Measurements from ENCODE around the gene MEF2B. TPM values are rescaled to one million over a fixed set of nuclear protein-coding genes. Genes with fewer than 3 reads are reported as not detected.

The MEF2B gene
- total RNA-seq, 1 donor from 2014 or later = 0.49 TPM

DNA sequence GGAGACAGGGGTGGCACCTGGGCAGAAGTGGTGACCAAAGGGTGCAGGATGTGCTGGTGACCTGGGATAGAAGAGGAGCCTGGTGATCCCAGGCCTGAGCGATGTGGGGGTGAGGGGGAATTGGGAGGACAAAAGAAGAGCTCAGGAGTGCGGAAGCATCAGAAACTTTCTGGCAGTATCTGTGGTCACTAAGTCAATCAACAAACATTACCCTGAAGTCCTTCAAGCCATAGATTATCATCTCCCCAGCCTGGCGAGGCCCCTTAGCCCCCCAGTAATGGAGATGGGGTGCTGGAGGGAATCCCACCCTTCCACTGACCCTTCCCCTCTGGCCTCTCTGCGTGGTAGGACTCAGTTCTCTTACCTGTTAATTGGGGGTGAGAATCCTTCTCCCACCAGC, 10.5 kb downstream of the MEF2B start:
- Histone ChIP-seq H3K4me3 (no peak overlapping the region), H3K9me3 (replicated peaks) (peaks cover 7% of the 10 kb centered on the region), H3K4me1 (no peaks in the 10 kb centered on the region), H3K36me3 (peaks cover 9% of the 10 kb centered on the region), H3K27ac (replicated peaks) (no peak overlapping the region), H3K27me3 (ENCODE audit: low read depth) (peaks cover 10% of the 10 kb centered on the region)
- intact Hi-C loops (cut with micrococcal nuclease) = no loop called here
- no peak for DNase-seq
- TF ChIP-seq, protein P1, sequence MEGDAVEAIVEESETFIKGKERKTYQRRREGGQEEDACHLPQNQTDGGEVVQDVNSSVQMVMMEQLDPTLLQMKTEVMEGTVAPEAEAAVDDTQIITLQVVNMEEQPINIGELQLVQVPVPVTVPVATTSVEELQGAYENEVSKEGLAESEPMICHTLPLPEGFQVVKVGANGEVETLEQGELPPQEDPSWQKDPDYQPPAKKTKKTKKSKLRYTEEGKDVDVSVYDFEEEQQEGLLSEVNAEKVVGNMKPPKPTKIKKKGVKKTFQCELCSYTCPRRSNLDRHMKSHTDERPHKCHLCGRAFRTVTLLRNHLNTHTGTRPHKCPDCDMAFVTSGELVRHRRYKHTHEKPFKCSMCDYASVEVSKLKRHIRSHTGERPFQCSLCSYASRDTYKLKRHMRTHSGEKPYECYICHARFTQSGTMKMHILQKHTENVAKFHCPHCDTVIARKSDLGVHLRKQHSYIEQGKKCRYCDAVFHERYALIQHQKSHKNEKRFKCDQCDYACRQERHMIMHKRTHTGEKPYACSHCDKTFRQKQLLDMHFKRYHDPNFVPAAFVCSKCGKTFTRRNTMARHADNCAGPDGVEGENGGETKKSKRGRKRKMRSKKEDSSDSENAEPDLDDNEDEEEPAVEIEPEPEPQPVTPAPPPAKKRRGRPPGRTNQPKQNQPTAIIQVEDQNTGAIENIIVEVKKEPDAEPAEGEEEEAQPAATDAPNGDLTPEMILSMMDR (IDR thresholded peaks at IDR 0.05; ENCODE audit: borderline replicate concordance) = no peak

DNA sequence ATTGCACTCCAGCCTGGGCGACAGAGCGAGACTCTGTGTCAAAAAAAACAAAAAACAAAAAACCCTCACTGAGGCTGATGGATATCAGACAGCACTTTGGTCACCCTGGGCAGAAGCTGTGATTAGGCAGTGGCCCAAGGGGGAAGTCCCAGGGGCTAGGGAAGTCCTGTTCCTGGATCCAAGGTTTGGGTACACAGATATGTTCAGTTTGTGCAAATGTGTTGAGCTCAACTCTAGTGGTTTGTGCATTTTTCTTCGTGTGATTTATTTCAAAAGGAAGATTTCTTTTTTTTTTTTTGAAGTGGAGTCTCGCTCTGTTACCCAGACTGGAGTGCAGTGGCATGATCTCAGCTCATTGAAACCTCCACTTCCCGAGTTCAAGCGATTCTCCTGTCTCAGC, 12.3 kb downstream of the MEF2B start:
- H3K4me1 ChIP-seq = no peaks in the 10 kb centered on the region
- no peak overlapping the region for H3K4me3 ChIP-seq
- peaks cover 9% of the 10 kb centered on the region for H3K36me3 ChIP-seq
- TF ChIP-seq, protein P1 (IDR thresholded peaks at IDR 0.05; ENCODE audit: borderline replicate concordance) = no peak
- intact Hi-C loops (cut with micrococcal nuclease) = no loop called here
- H3K27me3 ChIP-seq (ENCODE audit: low read depth) = peaks cover 10% of the 10 kb centered on the region
- H3K9me3 ChIP-seq (replicated peaks) = peaks cover 7% of the 10 kb centered on the region
- no peak overlapping the region for H3K27ac ChIP-seq (replicated peaks)
- DNase-seq = no peak

DNA sequence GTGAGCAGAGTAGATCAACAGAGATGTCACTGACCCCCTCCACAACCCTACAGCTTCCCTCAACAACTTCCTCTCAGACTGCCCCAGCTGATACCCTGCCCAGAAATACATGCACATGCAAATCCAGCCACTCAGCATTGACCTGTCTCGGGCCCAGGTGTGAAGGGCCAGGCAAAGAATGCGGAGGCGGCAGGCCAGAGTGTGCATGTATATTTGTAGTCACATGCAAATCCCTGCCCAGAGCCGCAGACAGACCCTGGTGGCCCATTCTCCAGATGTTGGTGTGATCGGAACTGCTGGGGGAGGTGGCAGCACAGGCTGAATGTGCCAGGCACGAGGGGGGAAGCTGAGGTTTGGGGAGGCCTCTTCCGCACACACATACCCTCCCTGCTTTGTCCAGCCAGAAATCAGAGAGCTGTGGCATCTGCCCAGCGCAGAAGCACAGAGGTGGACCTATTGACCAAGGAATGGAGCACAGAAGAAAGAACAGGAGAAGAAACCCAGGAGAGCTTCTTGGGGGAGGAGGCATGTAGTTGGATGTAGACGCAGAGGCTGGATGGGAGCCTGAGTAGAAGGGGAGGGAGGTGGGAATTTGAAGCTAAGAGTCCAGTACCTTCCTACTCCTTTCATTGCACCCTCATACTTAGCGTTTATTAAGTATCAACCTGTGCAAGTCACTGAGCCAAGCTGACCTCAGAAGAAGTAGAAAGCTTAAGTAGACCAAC, 14.4 kb downstream of the MEF2B start:
- H3K4me3 ChIP-seq = no peak overlapping the region

DNA sequence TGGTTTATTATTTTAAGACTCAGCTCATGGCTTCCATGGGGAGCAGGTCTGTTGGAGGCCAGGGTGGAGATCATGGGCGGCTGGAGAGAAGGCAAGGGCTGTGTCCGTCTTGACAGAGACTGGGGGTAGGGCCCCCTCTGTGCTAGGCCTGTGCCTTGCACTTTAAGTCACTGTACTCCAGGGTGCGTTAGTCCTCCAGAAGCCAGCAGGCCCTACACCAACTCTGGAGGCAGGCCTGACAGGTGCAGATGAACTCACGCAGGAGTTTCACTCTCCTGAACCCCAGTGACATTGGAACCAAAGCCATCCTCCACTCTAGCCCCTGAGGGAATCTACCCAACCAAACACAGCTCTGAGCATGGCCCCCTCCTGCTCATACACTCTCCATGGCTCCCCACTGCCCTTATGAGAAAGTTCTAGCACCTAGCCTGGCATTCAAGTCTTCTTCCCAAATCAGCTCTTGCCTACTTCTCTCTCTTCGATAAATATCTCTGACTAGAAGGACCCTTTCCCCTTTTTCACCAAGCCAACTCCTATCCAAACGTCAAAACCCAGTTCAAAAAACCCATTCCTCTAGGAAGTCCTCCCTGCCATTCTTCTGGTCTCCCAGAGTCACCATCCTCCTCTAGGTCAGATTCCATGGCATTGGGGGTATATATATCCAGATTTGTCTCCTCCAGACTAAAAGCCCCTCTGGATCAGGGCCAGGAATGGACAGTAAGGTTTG, 15.1 kb downstream of the MEF2B start:
- no peak for DNase-seq
- TF ChIP-seq, protein P1 (IDR thresholded peaks at IDR 0.05; ENCODE audit: borderline replicate concordance) = no peak
- intact Hi-C loops (cut with micrococcal nuclease) = no loop called here
- Histone ChIP-seq H3K4me1 (no peaks in the 10 kb centered on the region), H3K9me3 (replicated peaks) (peaks cover 7% of the 10 kb centered on the region), H3K4me3 (no peak overlapping the region), H3K27ac (replicated peaks) (no peak overlapping the region), H3K27me3 (ENCODE audit: low read depth) (peaks cover 7% of the 10 kb centered on the region), H3K36me3 (peaks cover 9% of the 10 kb centered on the region)

More for the DNA sequence above, 14.4 kb downstream of the MEF2B start:
- intact Hi-C loops (cut with micrococcal nuclease) = no loop called here
- DNase-seq = no peak
- Histone ChIP-seq H3K36me3 (peaks cover 9% of the 10 kb centered on the region), H3K27ac (replicated peaks) (no peak overlapping the region), H3K27me3 (ENCODE audit: low read depth) (peaks cover 10% of the 10 kb centered on the region), H3K9me3 (replicated peaks) (peaks cover 7% of the 10 kb centered on the region), H3K4me1 (no peaks in the 10 kb centered on the region)
- TF ChIP-seq, protein P1 (IDR thresholded peaks at IDR 0.05; ENCODE audit: borderline replicate concordance) = no peak

DNA sequence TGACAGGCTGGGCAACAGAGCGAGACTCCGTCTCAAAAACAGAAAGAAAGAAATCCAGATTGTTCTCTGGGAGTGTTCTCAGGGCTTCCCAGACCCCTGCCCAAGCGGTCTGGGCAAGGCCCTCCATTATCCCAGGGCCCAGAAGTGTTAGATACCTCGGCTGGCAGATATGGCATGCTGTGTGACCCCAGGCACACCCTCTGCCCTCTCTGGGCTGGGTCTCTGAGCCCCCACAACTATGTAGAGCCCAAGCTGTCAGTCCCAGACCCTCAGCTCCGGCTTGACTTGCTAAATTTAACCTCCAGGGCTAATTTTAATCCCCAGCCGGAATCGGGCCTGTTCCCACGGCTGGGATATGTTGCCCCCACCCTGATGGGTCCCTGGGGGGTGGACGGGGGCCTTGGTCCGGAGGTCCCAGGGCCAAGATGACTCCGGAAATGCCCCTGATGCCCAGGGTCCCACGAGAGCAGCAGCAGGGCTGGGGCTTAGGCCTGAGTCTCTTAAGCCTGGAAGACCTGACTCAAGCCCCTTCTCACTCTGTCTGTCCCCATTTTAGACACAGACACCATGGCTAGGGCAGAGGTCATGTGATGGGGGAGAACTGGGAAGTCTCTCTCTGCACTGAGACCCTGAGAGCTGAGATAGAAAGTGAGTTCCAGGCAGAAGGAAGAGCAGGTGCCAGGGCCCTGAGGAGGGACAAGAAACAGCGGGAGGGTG, 17.2 kb downstream of the MEF2B start:
- intact Hi-C loops (cut with micrococcal nuclease) = no loop called here
- no peak for DNase-seq
- Histone ChIP-seq H3K4me1 (no peaks in the 10 kb centered on the region), H3K36me3 (peaks cover 24% of the 10 kb centered on the region), H3K4me3 (no peak overlapping the region), H3K27me3 (ENCODE audit: low read depth) (no peaks in the 10 kb centered on the region), H3K9me3 (replicated peaks) (peaks cover 7% of the 10 kb centered on the region), H3K27ac (replicated peaks) (peak overlapping the region; percentile 30)
- TF ChIP-seq, protein P1 (IDR thresholded peaks at IDR 0.05; ENCODE audit: borderline replicate concordance) = no peak

All from left ventricle myocardium inferior (tissue), 1 donor.